GM12865 (cell line): ENCODE results near the gene VASN.
"Not testable (repeated sequence)": the region's sequence is repeated elsewhere in the genome, so short reads cannot be mapped to it uniquely, and the experiment has no call there.

Experiments
- DNase-seq: peaks from one replicate; pipeline ENCODE4 v3.0.0; 2010; ENCODE audit warnings: low read depth
- H3K4me3 ChIP-seq: 2 replicates; pipeline ENCODE4 v1.5.1; 2011; ENCODE audit warnings: mild to moderate bottlenecking, low read depth, low read length, control low read depth
- TF ChIP-seq, protein P1 (sequence below): IDR thresholded peaks from 2 replicates; pipeline ENCODE4 v1.5.1; 2011; ENCODE audit warnings: low read length, control low read depth, low read depth, inconsistent platforms; ENCODE audit not compliant: insufficient read depth; ENCODE audit errors: missing control alignments

Gene VASN

GRCh38 chr16:4392382-4393239 lies 21.0 kb downstream of the VASN start:
- TF ChIP-seq, protein P1, sequence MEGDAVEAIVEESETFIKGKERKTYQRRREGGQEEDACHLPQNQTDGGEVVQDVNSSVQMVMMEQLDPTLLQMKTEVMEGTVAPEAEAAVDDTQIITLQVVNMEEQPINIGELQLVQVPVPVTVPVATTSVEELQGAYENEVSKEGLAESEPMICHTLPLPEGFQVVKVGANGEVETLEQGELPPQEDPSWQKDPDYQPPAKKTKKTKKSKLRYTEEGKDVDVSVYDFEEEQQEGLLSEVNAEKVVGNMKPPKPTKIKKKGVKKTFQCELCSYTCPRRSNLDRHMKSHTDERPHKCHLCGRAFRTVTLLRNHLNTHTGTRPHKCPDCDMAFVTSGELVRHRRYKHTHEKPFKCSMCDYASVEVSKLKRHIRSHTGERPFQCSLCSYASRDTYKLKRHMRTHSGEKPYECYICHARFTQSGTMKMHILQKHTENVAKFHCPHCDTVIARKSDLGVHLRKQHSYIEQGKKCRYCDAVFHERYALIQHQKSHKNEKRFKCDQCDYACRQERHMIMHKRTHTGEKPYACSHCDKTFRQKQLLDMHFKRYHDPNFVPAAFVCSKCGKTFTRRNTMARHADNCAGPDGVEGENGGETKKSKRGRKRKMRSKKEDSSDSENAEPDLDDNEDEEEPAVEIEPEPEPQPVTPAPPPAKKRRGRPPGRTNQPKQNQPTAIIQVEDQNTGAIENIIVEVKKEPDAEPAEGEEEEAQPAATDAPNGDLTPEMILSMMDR: no peak
- no peak for DNase-seq
- no peak overlapping the region for H3K4me3 ChIP-seq

DNA sequence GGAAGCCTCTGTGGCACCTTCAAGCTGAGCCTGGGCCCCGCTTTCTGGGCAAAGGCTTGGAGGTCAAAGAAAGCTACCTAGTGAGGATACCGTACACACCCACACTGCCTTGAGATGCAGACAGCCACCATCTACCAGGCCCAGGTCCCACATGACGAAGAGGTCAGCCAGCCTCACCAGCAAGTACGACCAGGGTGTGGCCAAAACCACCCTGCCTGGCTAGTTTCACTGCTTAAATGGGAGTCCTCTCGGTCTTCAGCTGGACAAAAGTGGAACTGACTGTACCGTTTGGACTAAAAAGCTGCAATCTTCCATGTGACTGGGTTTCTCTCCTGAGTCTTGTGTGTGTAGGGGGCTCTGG lies 21.6 kb downstream of the VASN start:
- no peak for DNase-seq
- H3K4me3 ChIP-seq: no peak overlapping the region
- TF ChIP-seq, protein P1: no peak

GRCh38 chr16:4393850-4394249 lies 22.2 kb downstream of the VASN start:
- not testable (repeated sequence) for H3K4me3 ChIP-seq, DNase-seq

DNA sequence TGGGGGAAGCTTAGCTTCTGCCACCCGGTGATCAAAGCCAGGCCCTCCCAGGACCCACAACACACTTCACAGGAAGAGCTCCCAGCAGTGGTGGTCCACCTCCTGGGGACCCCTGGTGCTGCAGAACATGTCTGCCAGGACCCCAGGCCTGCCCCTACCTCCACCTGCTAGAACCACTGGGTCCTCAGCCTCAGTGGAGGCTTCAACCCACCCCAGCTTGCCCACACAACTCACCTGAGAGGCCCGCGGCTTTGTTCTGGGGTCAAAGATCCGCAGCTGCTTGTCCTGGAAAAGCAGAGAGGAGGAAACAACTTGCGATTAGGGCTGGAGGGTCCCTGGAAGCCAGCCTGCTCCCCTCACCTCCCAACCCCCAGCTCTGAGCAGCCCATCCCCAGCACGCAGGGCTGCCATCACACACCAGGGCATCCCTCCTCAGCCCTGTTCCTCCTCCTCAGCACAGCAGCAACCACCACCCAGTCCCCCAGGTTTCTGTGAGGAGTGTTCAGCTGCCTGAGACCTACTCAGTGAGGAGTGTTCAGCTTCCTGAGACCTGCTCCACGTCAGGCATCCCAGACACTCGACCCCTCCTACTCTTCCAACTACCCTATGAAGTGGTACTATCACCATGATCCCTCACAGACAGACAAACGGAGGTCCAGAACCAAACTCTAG lies 23.5 kb downstream of the VASN start:
- DNase-seq: no peak
- H3K4me3 ChIP-seq: no peak overlapping the region
- TF ChIP-seq, protein P1: no peak

GRCh38 chr16:4399001-4399730 lies 27.5 kb downstream of the VASN start:
- no peak overlapping the region for H3K4me3 ChIP-seq
- DNase-seq: no peak
- TF ChIP-seq, protein P1: no peak

DNA sequence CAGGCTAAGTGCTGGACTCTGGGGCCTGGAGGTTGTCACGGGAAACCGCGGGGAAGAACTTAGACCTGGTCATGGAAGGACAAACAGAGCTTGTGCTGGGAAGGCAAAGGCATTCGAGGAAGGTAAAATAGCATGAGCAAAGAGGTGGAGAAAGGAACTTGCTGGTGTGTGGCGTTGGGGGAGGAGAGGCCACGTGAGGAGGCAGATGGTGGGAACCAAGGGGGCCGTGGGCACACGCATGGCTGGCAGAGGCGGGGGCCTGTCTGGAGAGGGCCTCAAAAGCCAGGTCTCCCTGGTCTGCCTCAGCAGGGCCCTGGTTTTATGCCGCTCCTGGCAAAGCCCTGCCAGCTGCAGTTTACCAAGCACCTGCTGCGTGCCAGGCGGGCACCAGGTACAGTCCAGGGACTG lies 29.4 kb downstream of the VASN start:
- no peak overlapping the region for H3K4me3 ChIP-seq
- TF ChIP-seq, protein P1: no peak
- no peak for DNase-seq

GRCh38 chr16:4401510-4401909 lies 29.9 kb downstream of the VASN start:
- no peak overlapping the region for H3K4me3 ChIP-seq
- DNase-seq: no peak
- TF ChIP-seq, protein P1: no peak
